ENCODE results near the gene SAP130.

- TF ChIP-seq EZH2phosphoT487 (IDR thresholded peaks at IDR 0.05; ENCODE audit: insufficient read depth, low read depth) (no peak), EZH2 (IDR thresholded peaks at IDR 0.05; ENCODE audit: insufficient read depth, poor library complexity, severe bottlenecking) (no peak)
Measured at GRCh38 chr2:127950264-127950663, 77.6 kb downstream of the SAP130 start.

Measured in GM23248 (cell line).